CD14-positive monocyte (primary cell): ENCODE results near the gene ELOVL6. TPM values are rescaled to one million over a fixed set of nuclear protein-coding genes. Genes with fewer than 3 reads are reported as not detected.

Experiments
- DNase-seq, 3 donors: peaks; one replicate each; pipeline ENCODE4 v3.0.0-alpha.2; 2011 to 2022
- H2AFZ ChIP-seq: 2 replicates; pipeline ENCODE4 v1.6.0; 2012; ENCODE audit warnings: mild to moderate bottlenecking, low read depth, low read length, inconsistent platforms; ENCODE audit not compliant: insufficient read depth, poor library complexity, severe bottlenecking
- H3K27ac ChIP-seq, 2 donors: 1 replicate in 1 of 2; 2 replicates in 1 of 2; pipeline ENCODE4 v1.5.1; 2012 to 2013; ENCODE audit warnings: low read length in 2 of 2, control low read depth in 1 of 2, inconsistent platforms in 1 of 2, low read depth in 1 of 2, mild to moderate bottlenecking in 1 of 2
- H3K27me3 ChIP-seq, 2 donors: one replicate each; pipeline versions ENCODE4 v1.6.0 to v1.6.1; 2011 to 2013; ENCODE audit warnings: low read length in 2 of 2; ENCODE audit not compliant: control insufficient read depth in 2 of 2, insufficient read depth in 2 of 2
- H3K36me3 ChIP-seq, 2 donors: replicated peaks in 1 of 2; 1 replicate in 1 of 2; 2 replicates in 1 of 2; pipeline versions ENCODE4 v1.5.1 to v1.6.1; 2012 to 2013; ENCODE audit warnings: low read length in 2 of 2, control low read depth in 1 of 2, inconsistent platforms in 1 of 2, mild to moderate bottlenecking in 1 of 2; ENCODE audit not compliant: insufficient read depth in 2 of 2, control insufficient read depth in 1 of 2
- H3K4me1 ChIP-seq, 2 donors: 1 replicate in 1 of 2; 2 replicates in 1 of 2; pipeline versions ENCODE4 v1.5.1 to v1.6.1; 2012 to 2013; ENCODE audit warnings: low read length in 2 of 2, control low read depth in 1 of 2, inconsistent platforms in 1 of 2, mild to moderate bottlenecking in 1 of 2, moderate library complexity in 1 of 2; ENCODE audit not compliant: insufficient read depth in 2 of 2, control insufficient read depth in 1 of 2
- H3K4me2 ChIP-seq: replicated peaks from 2 replicates; pipeline ENCODE3; 2012; ENCODE audit warnings: low read length, moderate library complexity, mild to moderate bottlenecking; ENCODE audit not compliant: poor library complexity, severe bottlenecking; ENCODE audit errors: extremely low read depth
- H3K4me3 ChIP-seq, 3 experiments: fragments of 200-600 bp in 1 of 3; sonication (generic) in 1 of 3; replicated peaks in 1 of 3; 1 replicate in 2 of 3; 2 replicates in 1 of 3; pipeline ENCODE4 v1.5.1; 2011 to 2013; ENCODE audit warnings: low read length in 3 of 3, mild to moderate bottlenecking in 3 of 3, control low read depth in 2 of 3, low read depth in 2 of 3, inconsistent platforms in 1 of 3, moderate library complexity in 1 of 3
- H3K79me2 ChIP-seq: 2 replicates; pipeline ENCODE4 v1.6.0; 2012; ENCODE audit warnings: mild to moderate bottlenecking, control low read depth, inconsistent platforms, low read length, moderate library complexity; ENCODE audit not compliant: insufficient read depth
- H3K9ac ChIP-seq: 2 replicates; pipeline ENCODE4 v1.6.0; 2017; ENCODE audit warnings: low read length, mild to moderate bottlenecking; ENCODE audit not compliant: insufficient read depth, poor library complexity, severe bottlenecking
- H3K9me3 ChIP-seq, 2 donors: replicated peaks in 1 of 2; 1 replicate in 1 of 2; 2 replicates in 1 of 2; pipeline versions ENCODE4 v1.5.1 to v1.6.1; 2012 to 2013; ENCODE audit warnings: low read length in 2 of 2, control low read depth in 1 of 2; ENCODE audit not compliant: control insufficient read depth in 1 of 2, insufficient read depth in 1 of 2
- H4K20me1 ChIP-seq: 2 replicates; pipeline ENCODE4 v1.6.0; 2012; ENCODE audit warnings: mild to moderate bottlenecking, low read length, control low read depth, moderate library complexity; ENCODE audit not compliant: insufficient read depth
- H3K27ac Mint-ChIP-seq, 7 donors: one replicate each; pipeline ENCODE4 v1.8.0; 2020; ENCODE audit warnings: mild to moderate bottlenecking in 7 of 7, mixed read lengths in 7 of 7, moderate library complexity in 6 of 7, inconsistent platforms in 2 of 7
- H3K27me3 Mint-ChIP-seq, 3 donors: one replicate each; pipeline ENCODE4 v1.8.0; 2021 to 2022; ENCODE audit warnings: low read depth in 3 of 3, mild to moderate bottlenecking in 3 of 3, mixed read lengths in 3 of 3, moderate library complexity in 3 of 3, inconsistent platforms in 1 of 3
- H3K36me3 Mint-ChIP-seq, 2 donors: one replicate each; pipeline ENCODE4 v1.8.0; 2020; ENCODE audit warnings: mixed read lengths in 2 of 2, inconsistent platforms in 1 of 2, mild to moderate bottlenecking in 1 of 2
- H3K4me1 Mint-ChIP-seq: one replicate; pipeline ENCODE4 v1.8.0; 2020; ENCODE audit warnings: mild to moderate bottlenecking, mixed read lengths
- H3K4me3 Mint-ChIP-seq, 2 donors: one replicate each; pipeline ENCODE4 v1.8.0; 2020; ENCODE audit warnings: mild to moderate bottlenecking in 2 of 2, mixed read lengths in 2 of 2, moderate library complexity in 1 of 2
- H3K9me3 Mint-ChIP-seq, 7 donors: one replicate each; pipeline ENCODE4 v1.8.0; 2020 to 2022; ENCODE audit warnings: mixed read lengths in 7 of 7, mild to moderate bottlenecking in 6 of 7, moderate library complexity in 6 of 7, inconsistent platforms in 2 of 7
- CTCF ChIP-seq: fragments of 200-600 bp; IDR thresholded peaks from one replicate; pipeline ENCODE4 v1.8.0; 2022; ENCODE audit warnings: antibody characterized with exemption, mild to moderate bottlenecking
- WGBS: methylation state at CpG from one replicate; pipeline ENCODE4 v1.1.5; 2013; ENCODE audit warnings: missing lambda C conversion rate; ENCODE audit not compliant: insufficient coverage; 5-methylcytosine and 5-hydroxymethylcytosine counted together
- intact Hi-C, 2 donors: fragments of 100-400 bp; cut with micrococcal nuclease; formaldehyde crosslinking; loops; one replicate each; pipeline versions ENCODE4 v1.15.0 to v1.15.1; 2023
- polyA plus RNA-seq, 3 donors: library from polyadenylated mRNA; depleted of rRNA in 1 of 3; unstranded in 2 of 3; stranded (reverse) in 1 of 3; fragments of 300-500 nt in 2 of 3; fragments of >200 nt in 1 of 3; fragmentation: Illumina TruSeq in 2 of 3; gene quantifications; 1 replicate in 2 of 3; 2 replicates in 1 of 3; pipeline ENCODE4 v1.2.3, GENCODE V29; 2012 to 2021

ELOVL6 gene
- polyA plus RNA-seq, 3 donors, result 0.11 to 0.19 TPM; not detected in 1

GRCh38 chr4:110012917-110013316, 185.5 kb downstream of the ELOVL6 start:
- no CpG with 5 or more reads among the region's 1 CpG for WGBS
- Mint-ChIP-seq H3K36me3 (peaks cover 0 to 3% of the 10 kb centered on the region in 2 donors), H3K4me3 (no peak overlapping the region), H3K9me3 (peaks cover 0 to 7% (median 4%) of the 10 kb centered on the region in 7 donors), H3K27ac (no peak overlapping the region), H3K4me1 (no peaks in the 10 kb centered on the region), H3K27me3 (peaks cover 11 to 28% (median 19%) of the 10 kb centered on the region in 3 donors)
- no peaks in the 10 kb centered on the region for H3K9me3 ChIP-seq
- intact Hi-C loops, result no loop called here
- no peaks in the 10 kb centered on the region for H4K20me1 ChIP-seq
- no peak for TF ChIP-seq CTCF
- no peaks in the 10 kb centered on the region for H3K36me3 ChIP-seq
- no peak overlapping the region for H3K9ac ChIP-seq
- no peak overlapping the region for H3K4me2 ChIP-seq
- no peaks in the 10 kb centered on the region for H3K79me2 ChIP-seq
- no peak overlapping the region for H3K4me3 ChIP-seq
- DNase-seq, result no peak
- H2AFZ ChIP-seq, result no peak overlapping the region
- H3K27me3 ChIP-seq, result peaks cover 14 to 34% of the 10 kb centered on the region in 2 donors
- H3K4me1 ChIP-seq, result no peaks in the 10 kb centered on the region
- H3K27ac ChIP-seq, result no peak overlapping the region

- H3K27ac Mint-ChIP-seq, result no peak overlapping the region
Observed at GRCh38 chr4:110010797-110011196, 187.6 kb downstream of the ELOVL6 start.

More at GRCh38 chr4:110010797-110011196, 187.6 kb downstream of the ELOVL6 start:
- Mint-ChIP-seq H3K27me3 (peaks cover 26 to 39% (median 28%) of the 10 kb centered on the region in 3 donors), H3K36me3 (peaks cover 0 to 3% of the 10 kb centered on the region in 2 donors), H3K4me3 (peak overlapping the region in 1 of 2 donors; percentile 20), H3K9me3 (peaks cover 0 to under 1% (median 0%) of the 10 kb centered on the region in 7 donors), H3K4me1 (no peaks in the 10 kb centered on the region)
- Histone ChIP-seq H3K27ac (no peak overlapping the region), H3K27me3 (peaks cover 28 to 52% of the 10 kb centered on the region in 2 donors), H3K4me1 (no peaks in the 10 kb centered on the region), H3K36me3 (no peaks in the 10 kb centered on the region), H3K9ac (no peak overlapping the region), H2AFZ (no peak overlapping the region), H3K4me3 (no peak overlapping the region), H3K9me3 (no peaks in the 10 kb centered on the region), H3K4me2 (no peak overlapping the region), H4K20me1 (no peaks in the 10 kb centered on the region), H3K79me2 (no peaks in the 10 kb centered on the region)
- TF ChIP-seq CTCF, result no peak
- no CpG with 5 or more reads among the region's 4 CpGs for WGBS
- intact Hi-C loops, result no loop called here
- no peak for DNase-seq
